Measurements from ENCODE around the gene FNDC10. TPM values are rescaled to one million over a fixed set of nuclear protein-coding genes. Genes with fewer than 3 reads are reported as not detected.

Gene FNDC10
- total RNA-seq, 6 experiments from 2014 or later, result 1.6 to 4.0 (median 2.0) TPM

DNA sequence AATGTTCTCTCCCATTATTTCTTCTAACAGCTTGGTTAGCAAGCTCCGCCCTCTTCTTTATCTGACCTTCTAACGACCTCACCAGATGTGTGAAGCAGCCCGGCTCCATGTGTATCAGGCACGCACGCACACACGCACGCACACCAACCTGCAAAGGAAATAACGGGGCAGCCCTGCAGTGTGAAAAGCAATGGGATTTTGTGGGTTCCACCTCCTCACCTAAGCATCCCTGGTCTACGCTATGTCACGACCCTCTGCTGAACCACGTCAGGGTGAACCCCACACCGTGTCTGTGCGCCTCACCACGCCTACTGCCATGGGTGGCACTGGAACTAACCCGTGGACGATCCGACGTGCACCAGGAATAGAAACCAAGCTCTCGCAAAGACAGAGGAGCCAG is 35.7 kb downstream of the FNDC10 start:
- Mint-ChIP-seq H3K4me3 (no peak overlapping the region), H3K4me1 (ENCODE audit: low read depth) (peaks cover 7% of the 10 kb centered on the region; the same call in 1 of the 2 replicates), H3K27ac (no peak overlapping the region), H3K36me3 (ENCODE audit: low read depth) (peaks cover 35% of the 10 kb centered on the region), H3K27me3 (ENCODE audit: insufficient read depth) (no peaks in the 10 kb centered on the region; the same call in 1 of the 2 replicates), H3K9me3 (no peaks in the 10 kb centered on the region)
- TF ChIP-seq, protein P1, sequence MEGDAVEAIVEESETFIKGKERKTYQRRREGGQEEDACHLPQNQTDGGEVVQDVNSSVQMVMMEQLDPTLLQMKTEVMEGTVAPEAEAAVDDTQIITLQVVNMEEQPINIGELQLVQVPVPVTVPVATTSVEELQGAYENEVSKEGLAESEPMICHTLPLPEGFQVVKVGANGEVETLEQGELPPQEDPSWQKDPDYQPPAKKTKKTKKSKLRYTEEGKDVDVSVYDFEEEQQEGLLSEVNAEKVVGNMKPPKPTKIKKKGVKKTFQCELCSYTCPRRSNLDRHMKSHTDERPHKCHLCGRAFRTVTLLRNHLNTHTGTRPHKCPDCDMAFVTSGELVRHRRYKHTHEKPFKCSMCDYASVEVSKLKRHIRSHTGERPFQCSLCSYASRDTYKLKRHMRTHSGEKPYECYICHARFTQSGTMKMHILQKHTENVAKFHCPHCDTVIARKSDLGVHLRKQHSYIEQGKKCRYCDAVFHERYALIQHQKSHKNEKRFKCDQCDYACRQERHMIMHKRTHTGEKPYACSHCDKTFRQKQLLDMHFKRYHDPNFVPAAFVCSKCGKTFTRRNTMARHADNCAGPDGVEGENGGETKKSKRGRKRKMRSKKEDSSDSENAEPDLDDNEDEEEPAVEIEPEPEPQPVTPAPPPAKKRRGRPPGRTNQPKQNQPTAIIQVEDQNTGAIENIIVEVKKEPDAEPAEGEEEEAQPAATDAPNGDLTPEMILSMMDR (IDR thresholded peaks at IDR 0.05), result no peak
- DNase-seq, result no peak

GRCh38 chr1:1563688-1564087 is 36.2 kb downstream of the FNDC10 start:
- no peaks in the 10 kb centered on the region for H3K9me3 Mint-ChIP-seq
- no peaks in the 10 kb centered on the region; the same call in 1 of the 2 replicates for H3K27me3 Mint-ChIP-seq (ENCODE audit: insufficient read depth)
- H3K27ac Mint-ChIP-seq, result no peak overlapping the region
- H3K4me3 Mint-ChIP-seq, result no peak overlapping the region
- TF ChIP-seq, protein P1 (IDR thresholded peaks at IDR 0.05), result no peak
- no peak for DNase-seq
- H3K4me1 Mint-ChIP-seq (ENCODE audit: low read depth), result 0 out of 2 replicates have a peak, but pooled peaks cover 5% of the 10 kb centered on the region
- peaks cover 34% of the 10 kb centered on the region for H3K36me3 Mint-ChIP-seq (ENCODE audit: low read depth)

DNA sequence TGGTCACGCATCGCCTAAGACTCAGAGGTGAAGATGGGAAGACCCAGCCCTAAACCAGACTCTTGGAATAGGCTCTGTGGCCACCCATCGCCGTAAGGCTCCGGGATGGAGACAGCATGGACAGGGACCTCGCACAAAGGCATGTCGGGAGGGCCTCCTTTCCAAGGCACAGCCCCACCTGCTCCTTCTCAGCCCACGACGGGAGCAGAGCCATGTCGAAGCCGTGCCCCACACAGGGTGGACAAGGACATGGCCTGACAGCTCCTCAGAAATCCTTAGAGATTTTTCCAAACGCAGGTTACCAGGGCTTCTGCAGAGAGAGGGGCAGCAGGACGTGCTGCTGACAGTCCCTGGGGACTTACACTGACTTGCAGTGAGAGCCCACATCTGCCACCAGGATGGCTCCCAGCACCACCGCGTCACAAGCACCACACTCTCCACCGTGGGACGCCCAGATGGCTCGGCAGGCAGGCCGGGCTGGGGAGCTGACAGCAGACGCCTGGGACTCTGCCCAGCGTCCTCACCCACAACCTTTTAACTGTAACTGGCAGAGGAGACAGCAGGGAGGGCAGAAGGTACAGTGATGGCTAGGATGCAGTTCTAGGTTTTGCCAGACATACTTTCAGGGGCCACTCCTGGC is 37.3 kb downstream of the FNDC10 start:
- no peaks in the 10 kb centered on the region for H3K9me3 Mint-ChIP-seq
- TF ChIP-seq, protein P1 (IDR thresholded peaks at IDR 0.05), result no peak
- DNase-seq, result no peak
- peaks cover 34% of the 10 kb centered on the region for H3K36me3 Mint-ChIP-seq (ENCODE audit: low read depth)
- H3K27me3 Mint-ChIP-seq (ENCODE audit: insufficient read depth), result no peaks in the 10 kb centered on the region; the same call in 1 of the 2 replicates
- 0 out of 2 replicates have a peak, but pooled peaks cover 5% of the 10 kb centered on the region for H3K4me1 Mint-ChIP-seq (ENCODE audit: low read depth)
- H3K4me3 Mint-ChIP-seq, result no peak overlapping the region
- no peak overlapping the region for H3K27ac Mint-ChIP-seq

GRCh38 chr1:1561801-1562470 is 38.0 kb downstream of the FNDC10 start:
- Mint-ChIP-seq H3K27ac (no peak overlapping the region), H3K36me3 (ENCODE audit: low read depth) (peaks cover 29% of the 10 kb centered on the region), H3K9me3 (no peaks in the 10 kb centered on the region), H3K4me1 (ENCODE audit: low read depth) (no peaks in the 10 kb centered on the region), H3K27me3 (ENCODE audit: insufficient read depth) (no peaks in the 10 kb centered on the region; the same call in 1 of the 2 replicates), H3K4me3 (no peak overlapping the region)
- TF ChIP-seq, protein P1 (IDR thresholded peaks at IDR 0.05), result no peak
- DNase-seq, result no peak

DNA sequence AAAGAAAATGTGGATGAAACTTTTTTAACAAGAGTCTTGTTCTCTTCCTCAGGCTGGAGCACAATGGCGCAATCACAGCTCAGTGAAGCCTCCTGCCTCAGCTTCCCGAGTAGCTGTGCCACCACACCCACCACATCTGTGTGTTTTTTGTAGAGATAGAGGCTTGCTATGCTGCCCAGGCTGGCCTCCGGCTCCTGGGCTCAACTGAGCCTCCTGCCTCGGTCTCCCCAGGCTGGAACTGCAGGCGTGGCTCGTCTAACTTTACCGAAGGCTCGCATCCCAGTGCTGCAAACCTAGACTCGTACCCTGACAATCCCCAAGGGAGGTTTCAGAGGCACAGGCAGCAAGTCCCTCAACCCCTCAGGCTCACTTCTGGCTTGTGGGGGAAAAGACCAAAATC is 39.8 kb downstream of the FNDC10 start:
- DNase-seq, result no peak
- Mint-ChIP-seq H3K4me1 (ENCODE audit: low read depth) (peaks cover 4% of the 10 kb centered on the region), H3K4me3 (no peak overlapping the region), H3K9me3 (no peaks in the 10 kb centered on the region), H3K27ac (no peak overlapping the region), H3K27me3 (ENCODE audit: insufficient read depth) (no peaks in the 10 kb centered on the region; the same call in 1 of the 2 replicates), H3K36me3 (ENCODE audit: low read depth) (peaks cover 25% of the 10 kb centered on the region)
- TF ChIP-seq, protein P1 (IDR thresholded peaks at IDR 0.05), result no peak
